ENCODE data around the gene SBNO1.

The SBNO1 gene

DNA sequence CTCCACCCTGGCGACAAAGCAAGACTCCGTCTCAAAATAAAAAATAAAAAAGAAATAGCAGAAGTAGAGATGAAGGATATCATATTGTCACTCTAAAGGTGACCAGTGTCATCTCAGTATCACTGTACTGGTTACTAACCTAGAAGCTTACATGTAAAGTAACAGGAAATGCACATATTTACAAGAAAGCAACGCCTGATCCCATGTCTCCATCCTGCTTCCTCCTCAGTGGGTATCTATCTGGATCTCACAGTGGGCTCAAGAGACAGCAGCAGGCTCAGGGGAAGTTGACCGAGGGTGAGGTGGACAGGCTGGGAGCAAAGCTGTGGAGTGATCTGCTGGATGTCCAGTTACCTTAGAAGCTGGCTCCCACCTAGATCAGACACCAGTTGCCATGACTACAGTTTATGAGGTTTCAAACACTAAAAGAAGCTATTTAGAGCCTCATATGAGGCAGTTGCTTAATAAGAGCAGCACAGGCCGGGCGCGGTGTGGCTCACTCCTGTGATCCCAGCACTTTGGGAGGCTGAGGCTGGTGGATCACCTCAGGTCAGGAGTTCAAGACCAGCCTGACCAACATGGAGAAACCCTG lies 120.9 kb downstream of the SBNO1 start:
- peaks cover 41% of the 10 kb centered on the region for H3K36me3 Mint-ChIP-seq (ENCODE audit: low read depth)
- no peak overlapping the region for H3K27ac Mint-ChIP-seq
- no peaks in the 10 kb centered on the region for H3K27me3 Mint-ChIP-seq
- no peak overlapping the region for H3K4me3 Mint-ChIP-seq
- DNase-seq: no peak
- H3K9me3 Mint-ChIP-seq: no peaks in the 10 kb centered on the region
- H3K4me1 Mint-ChIP-seq: peaks cover 59% of the 10 kb centered on the region
- ATAC-seq: no peak

DNA sequence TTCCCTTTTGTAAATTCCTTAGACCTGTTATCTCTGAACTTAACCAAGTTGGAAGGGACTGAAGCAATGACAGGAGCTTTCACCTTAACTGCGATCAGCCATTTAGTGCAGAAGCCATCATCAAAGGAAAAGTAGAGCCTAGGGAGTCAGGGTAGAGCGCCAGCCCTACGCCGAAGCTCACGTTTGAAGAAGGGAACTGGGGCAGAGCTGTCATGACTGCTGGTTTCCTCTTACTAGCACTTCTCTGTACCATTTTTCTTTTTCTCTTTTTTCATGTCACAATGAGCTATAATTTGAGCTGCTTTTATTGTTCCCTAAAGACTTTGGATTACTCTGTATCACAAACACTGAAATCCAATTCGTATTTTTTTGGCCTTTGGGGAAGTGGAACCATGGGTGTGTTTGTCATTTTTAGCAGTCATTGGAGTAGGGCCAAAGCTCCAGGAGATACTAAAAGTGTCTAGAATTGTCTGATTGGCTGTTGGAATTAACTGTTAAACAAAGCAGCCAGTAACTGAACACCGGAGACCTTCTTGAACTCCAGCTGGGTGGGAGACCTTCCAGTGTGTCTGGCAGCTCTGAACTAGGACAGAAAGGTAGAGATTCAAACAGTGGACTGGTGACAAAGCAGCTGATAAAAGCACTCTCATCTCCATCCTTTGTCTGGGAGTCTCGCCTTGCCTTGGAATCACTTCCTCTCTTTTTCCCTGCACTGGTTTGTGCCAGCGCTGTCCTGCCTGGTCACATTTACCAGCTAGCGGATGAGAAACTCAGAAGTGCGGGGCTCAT lies 122.3 kb downstream of the SBNO1 start:
- H3K36me3 Mint-ChIP-seq (ENCODE audit: low read depth): peaks cover 31% of the 10 kb centered on the region
- H3K9me3 Mint-ChIP-seq: no peaks in the 10 kb centered on the region
- no peaks in the 10 kb centered on the region for H3K27me3 Mint-ChIP-seq
- ATAC-seq (no peak), DNase-seq (no peak)
- H3K27ac Mint-ChIP-seq: peak overlapping the region; percentile 77
- peaks cover 59% of the 10 kb centered on the region for H3K4me1 Mint-ChIP-seq
- H3K4me3 Mint-ChIP-seq: peak overlapping the region; percentile 18

Measured in activated naive CD8-positive, alpha-beta T cell treated with anti-CD3 and anti-CD28 coated beads, Interleukin-2, amount 50 U/mL, for 24 hours (primary cell).